Measurements from ENCODE around the gene S100A13.

GRCh38 chr1:153626904-153627714 lies at the start of gene S100A13:
- TF ChIP-seq, protein P1, sequence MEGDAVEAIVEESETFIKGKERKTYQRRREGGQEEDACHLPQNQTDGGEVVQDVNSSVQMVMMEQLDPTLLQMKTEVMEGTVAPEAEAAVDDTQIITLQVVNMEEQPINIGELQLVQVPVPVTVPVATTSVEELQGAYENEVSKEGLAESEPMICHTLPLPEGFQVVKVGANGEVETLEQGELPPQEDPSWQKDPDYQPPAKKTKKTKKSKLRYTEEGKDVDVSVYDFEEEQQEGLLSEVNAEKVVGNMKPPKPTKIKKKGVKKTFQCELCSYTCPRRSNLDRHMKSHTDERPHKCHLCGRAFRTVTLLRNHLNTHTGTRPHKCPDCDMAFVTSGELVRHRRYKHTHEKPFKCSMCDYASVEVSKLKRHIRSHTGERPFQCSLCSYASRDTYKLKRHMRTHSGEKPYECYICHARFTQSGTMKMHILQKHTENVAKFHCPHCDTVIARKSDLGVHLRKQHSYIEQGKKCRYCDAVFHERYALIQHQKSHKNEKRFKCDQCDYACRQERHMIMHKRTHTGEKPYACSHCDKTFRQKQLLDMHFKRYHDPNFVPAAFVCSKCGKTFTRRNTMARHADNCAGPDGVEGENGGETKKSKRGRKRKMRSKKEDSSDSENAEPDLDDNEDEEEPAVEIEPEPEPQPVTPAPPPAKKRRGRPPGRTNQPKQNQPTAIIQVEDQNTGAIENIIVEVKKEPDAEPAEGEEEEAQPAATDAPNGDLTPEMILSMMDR (IDR thresholded peaks at IDR 0.05; ENCODE audit: insufficient read depth, low read length, poor library complexity, severe bottlenecking): peak; percentile 31
- TF ChIP-seq EZH2phosphoT487 (conservative IDR thresholded peaks at IDR 0.05; ENCODE audit: low read length): no peak
